Measurements from ENCODE around the gene MUC22.
"Not testable (repeated sequence)": the region's sequence is repeated elsewhere in the genome, so short reads cannot be mapped to it uniquely, and the experiment has no call there.

- TF ChIP-seq CTCF (IDR thresholded peaks at IDR 0.05; ENCODE audit: low read depth, low read length, missing input control); SP1 (IDR thresholded peaks at IDR 0.05); JUND (IDR thresholded peaks at IDR 0.05); YY1 (IDR thresholded peaks at IDR 0.05); REST (IDR thresholded peaks at IDR 0.05); GABPA (IDR thresholded peaks at IDR 0.05 in 1 of 2, conservative IDR thresholded peaks at IDR 0.05 in 1 of 2): not testable (repeated sequence)
Measured at GRCh38 chr6:31017436-31017835, 7.2 kb downstream of the MUC22 start.

Data from liver (tissue), 3 donors.